ENCODE results near the gene CLHC1.
A peak's percentile ranks its signal among the peaks of the same experiment; 100 is the strongest.

Gene CLHC1

GRCh38 chr2:55168221-55169154 is 63.6 kb downstream of the CLHC1 start:
- DNase-seq, result peak; percentile 76

DNA sequence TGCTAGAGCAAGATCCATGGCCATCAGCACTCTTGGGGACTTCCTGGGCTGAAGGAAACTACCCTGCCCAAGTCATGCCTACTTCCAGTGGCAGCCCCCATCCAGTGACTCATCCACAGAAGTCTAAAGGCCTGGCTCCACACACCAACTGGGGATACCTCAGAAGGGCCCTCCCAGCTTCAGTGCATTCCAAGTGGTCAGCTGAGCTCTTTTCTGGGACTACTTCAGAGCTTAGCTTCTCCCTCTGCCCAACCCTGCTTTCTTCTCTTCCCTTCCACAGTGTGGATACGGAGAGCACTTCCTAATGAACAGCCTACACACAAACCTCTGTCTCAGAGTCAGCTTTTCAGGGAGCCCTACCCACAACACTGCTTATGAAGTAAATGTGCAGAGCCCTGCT is 66.5 kb downstream of the CLHC1 start:
- DNase-seq, result no peak

DNA sequence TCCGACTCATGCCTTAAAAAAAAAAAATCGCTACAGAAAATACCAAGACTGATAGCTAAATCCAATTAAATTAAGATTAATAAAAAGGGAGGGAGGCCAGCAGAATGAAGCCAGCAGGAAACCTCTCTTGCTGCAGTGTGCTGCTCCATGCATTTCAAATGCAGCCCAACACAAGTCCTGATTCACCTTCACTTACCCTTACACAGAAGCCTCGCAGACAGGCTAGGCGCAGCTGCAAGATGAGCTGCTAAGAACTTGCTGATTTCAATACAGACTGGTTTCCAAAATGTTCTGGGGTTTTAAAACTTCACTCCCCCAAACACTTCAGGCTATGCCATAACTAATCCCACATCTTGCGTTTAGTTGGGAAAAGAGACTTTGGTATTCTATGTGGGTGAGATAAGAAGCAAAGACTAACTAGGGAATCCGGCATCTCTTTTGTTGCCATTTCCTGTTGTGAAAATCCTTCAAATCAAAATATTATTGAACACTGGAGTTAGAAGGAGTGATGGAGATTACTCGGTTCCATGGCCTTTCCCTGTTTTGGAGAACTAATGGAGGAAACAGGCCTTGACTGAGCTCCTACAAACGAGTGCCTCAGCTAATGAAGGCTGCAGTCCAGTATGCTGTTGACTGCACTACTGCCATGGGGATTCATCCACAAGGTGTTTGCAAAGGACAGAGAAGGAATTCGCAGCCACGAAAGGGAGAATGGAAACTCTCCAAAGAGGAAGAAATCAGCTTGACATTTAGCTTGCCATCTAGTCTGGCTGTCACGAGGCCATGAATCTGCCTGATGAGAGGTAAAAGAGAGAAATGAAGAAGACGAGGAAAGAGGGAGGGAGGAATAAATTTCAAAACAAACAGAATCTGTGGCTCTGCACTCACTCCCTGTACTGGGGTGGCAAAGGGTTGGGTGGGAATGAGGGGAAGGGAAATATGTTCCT is 67.3 kb downstream of the CLHC1 start:
- no peak for DNase-seq

GRCh38 chr2:55163941-55164390 is 68.1 kb downstream of the CLHC1 start:
- DNase-seq, result no peak

GRCh38 chr2:55163274-55163721 is 68.8 kb downstream of the CLHC1 start:
- no peak for DNase-seq

- no peak for DNase-seq
Measured at GRCh38 chr2:55162284-55163006, 69.6 kb downstream of the CLHC1 start.

- no peak for DNase-seq
Measured at GRCh38 chr2:55161295-55162210, 70.5 kb downstream of the CLHC1 start.

GRCh38 chr2:55160422-55160821 is 71.7 kb downstream of the CLHC1 start:
- DNase-seq, result no peak

DNA sequence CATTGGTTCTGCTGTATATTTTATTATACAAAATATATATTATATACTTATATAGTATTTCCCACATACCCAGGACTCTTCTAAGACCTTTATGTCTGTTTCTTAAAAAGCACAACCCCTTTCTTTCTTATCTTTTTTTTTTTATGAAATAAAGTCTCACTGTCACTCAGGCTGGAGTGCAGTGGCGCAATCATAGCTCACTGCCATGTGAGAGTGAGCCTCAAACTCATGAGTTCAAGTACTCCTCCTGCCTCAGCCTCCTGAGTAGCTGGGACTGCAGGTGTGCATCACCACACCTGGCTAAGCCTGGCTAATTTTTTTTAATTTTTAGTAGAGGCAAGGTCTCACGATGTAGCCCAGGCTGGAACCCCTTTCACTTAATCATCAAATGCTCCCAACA is 72.3 kb downstream of the CLHC1 start:
- DNase-seq, result no peak

- no peak for DNase-seq
Measured at GRCh38 chr2:55159037-55159651, 72.9 kb downstream of the CLHC1 start.

- no peak for DNase-seq
Measured at GRCh38 chr2:55158111-55158814, 73.8 kb downstream of the CLHC1 start.

DNA sequence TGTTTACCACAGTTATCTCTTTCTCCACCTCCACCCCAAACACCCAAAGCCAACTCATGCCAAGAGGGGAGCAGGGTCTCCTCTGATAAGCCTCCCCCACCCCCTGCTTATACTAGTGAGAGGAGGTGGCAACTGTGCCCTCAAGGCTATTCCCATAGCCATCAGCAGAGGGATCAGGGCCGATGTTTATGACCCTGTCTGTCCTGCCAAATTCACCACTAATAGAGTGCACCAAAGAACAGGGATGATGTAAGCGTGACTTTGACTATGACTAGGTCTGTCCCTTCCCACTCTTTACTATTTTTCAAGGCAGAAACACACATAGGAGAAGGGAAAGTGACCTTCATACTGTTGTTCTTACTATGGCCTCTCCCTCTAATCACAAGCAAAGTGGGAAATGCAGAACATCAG is 74.6 kb downstream of the CLHC1 start:
- DNase-seq, result no peak

GRCh38 chr2:55156984-55157383 is 75.1 kb downstream of the CLHC1 start:
- DNase-seq, result no peak

DNA sequence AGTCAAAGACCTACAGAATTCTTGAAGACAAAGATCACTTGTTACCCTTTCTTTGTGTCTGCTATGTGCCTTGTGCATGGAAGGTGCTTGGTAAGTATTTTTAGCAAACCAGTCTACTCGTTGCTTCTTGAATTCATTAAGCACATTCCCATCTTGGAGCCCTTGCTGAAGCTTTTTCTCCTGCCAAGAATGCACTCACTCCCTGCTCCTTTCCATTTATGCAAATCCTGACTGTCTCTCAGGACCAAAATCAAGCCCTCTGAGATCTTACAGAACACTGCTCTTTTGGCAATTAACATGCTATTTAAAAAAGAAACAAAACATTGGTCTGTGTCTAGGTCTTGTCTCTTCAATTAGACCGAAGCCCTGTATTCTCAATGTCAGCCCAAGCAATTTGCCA is 75.8 kb downstream of the CLHC1 start:
- no peak for DNase-seq

GRCh38 chr2:55155764-55156281 is 76.3 kb downstream of the CLHC1 start:
- DNase-seq, result no peak

DNA sequence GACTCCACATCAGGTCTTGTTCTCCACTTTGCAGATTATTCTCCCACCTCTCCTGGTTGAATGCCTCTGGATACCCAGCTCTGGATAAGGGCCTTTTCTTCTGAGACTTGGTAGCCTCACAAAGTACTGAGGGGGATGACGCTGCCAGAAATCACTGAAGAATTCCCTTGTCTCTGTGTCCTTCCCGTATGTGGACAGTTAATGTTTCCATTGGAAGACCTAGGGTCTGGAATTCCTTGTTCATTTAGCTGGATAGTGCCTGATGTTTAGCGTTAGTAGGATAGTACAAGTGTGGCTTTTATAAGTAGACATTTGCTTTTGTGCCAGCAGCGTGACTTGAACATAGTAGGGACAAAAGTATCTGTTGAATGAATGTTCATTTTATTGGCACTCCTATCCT is 76.9 kb downstream of the CLHC1 start:
- DNase-seq, result no peak

DNA sequence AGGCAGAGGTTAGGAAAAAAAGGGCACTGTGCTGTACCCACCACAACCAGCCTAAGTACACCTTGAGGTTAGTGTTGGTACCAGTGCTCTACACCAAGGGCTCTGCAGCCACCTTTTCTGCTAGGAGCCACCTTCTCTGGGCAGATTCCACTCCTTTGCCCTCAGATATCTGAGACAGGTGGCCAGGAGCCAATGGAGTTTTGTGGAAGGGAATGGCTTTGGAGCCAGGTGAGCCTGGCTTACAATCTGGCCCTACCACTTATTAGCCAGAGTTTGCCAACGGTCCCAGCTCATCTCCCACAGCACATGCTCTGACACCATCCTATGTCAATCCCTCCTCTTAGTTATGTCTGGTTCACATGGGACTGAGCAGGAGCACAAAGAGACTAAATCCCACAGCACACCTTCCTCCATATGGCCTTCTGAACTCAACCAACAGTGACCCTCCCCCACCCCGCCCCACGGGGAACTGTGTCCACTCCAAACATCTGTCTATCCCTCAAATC is 77.5 kb downstream of the CLHC1 start:
- no peak for DNase-seq

DNA sequence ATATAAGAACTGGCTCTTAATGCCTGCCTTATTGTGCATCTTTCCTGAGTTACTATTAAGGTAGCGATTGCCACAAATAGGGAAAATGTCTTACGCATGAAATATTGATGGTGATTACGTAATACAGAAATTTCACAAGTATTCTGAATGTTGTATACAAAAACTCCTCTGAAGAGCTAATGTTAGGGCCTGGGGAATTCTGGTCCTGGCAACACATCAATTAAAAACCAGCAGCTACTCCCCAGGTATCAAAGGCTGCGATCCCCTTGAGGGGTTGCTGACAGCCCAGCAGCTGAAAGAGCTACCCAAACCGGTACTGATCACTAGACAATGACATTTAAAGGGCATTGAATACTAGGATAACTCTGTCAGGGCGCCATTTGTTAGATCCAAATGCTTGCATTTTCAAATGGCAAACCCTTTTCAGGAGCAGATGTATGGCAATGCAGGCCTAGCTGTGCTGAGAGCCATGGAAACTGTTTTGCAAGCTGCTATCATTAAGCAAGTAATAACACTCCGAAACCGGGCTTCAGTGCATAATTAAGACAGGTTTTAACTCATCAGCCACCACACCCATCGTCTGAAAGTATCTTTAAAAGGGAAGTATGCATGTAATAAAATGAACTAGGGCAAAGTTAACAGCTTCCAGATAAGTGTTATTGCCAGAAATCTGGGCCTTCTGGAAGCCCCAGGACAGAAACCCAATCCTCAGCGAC is 78.4 kb downstream of the CLHC1 start:
- DNase-seq, result no peak
